GM23338 (cell line): ENCODE data around the gene CYB5R3. TPM values are rescaled to one million over a fixed set of nuclear protein-coding genes. Genes with fewer than 3 reads are reported as not detected.
A peak's percentile ranks its signal among the peaks of the same experiment; 100 is the strongest.

Experiments
- ATAC-seq: fragments of 200-7000 bp; cut with Tn5 transposase; 3 replicates; pipeline ENCODE4 v1.9.1; 2020
- DNase-seq: peaks from one replicate; pipeline ENCODE4 v3.0.0-alpha.2; 2015; ENCODE audit warnings: low spot score
- H2AFZ ChIP-seq: fragments of 200-600 bp; sonication (generic); 2 replicates; pipeline ENCODE4 v1.8.0; 2016; ENCODE audit warnings: antibody characterized with exemption, mild to moderate bottlenecking, moderate library complexity
- H3F3A ChIP-seq: fragments of 200-600 bp; sonication (generic); replicated peaks from 2 replicates; pipeline ENCODE4 v1.8.0; 2017; ENCODE audit warnings: antibody characterized with exemption, mixed run types, low read depth
- H3K27ac ChIP-seq: fragments of 200-600 bp; sonication (generic); 2 replicates; pipeline ENCODE4 v1.6.1; 2016; ENCODE audit warnings: low read depth
- H3K27me3 ChIP-seq: fragments of 200-600 bp; sonication (generic); 2 replicates; pipeline ENCODE4 v1.8.0; 2016; ENCODE audit warnings: mild to moderate bottlenecking, mixed run types, moderate library complexity; ENCODE audit not compliant: insufficient read depth
- H3K36me3 ChIP-seq: fragments of 200-600 bp; sonication (generic); 2 replicates; pipeline ENCODE4 v1.8.0; 2016; ENCODE audit warnings: mild to moderate bottlenecking; ENCODE audit not compliant: insufficient read depth
- H3K4me1 ChIP-seq: fragments of 200-600 bp; sonication (generic); 2 replicates; pipeline ENCODE4 v1.8.0; 2016; ENCODE audit warnings: mild to moderate bottlenecking, moderate library complexity; ENCODE audit not compliant: insufficient read depth
- H3K4me2 ChIP-seq: fragments of 200-600 bp; sonication (generic); 2 replicates; pipeline ENCODE4 v1.7.1; 2017; ENCODE audit warnings: mixed run types
- H3K4me3 ChIP-seq: fragments of 200-600 bp; sonication (generic); 2 replicates; pipeline ENCODE4 v1.6.1; 2016; ENCODE audit warnings: mixed run types
- H3K79me2 ChIP-seq: fragments of 200-600 bp; sonication (generic); replicated peaks from 2 replicates; pipeline ENCODE4 v1.8.0; 2017; ENCODE audit warnings: mild to moderate bottlenecking; ENCODE audit not compliant: insufficient read depth
- H3K9me2 ChIP-seq: fragments of 200-600 bp; sonication (generic); 2 replicates; pipeline ENCODE4 v1.8.0; 2017; ENCODE audit not compliant: insufficient read depth
- H4K20me1 ChIP-seq: fragments of 200-600 bp; sonication (generic); replicated peaks from 2 replicates; pipeline ENCODE4 v1.8.0; 2017; ENCODE audit warnings: mild to moderate bottlenecking; ENCODE audit not compliant: insufficient read depth
- H3K27ac Mint-ChIP-seq: 2 replicates; pipeline ENCODE4 v1.8.0; 2020; ENCODE audit warnings: inconsistent platforms, mild to moderate bottlenecking, moderate library complexity, mixed read lengths
- H3K27me3 Mint-ChIP-seq: 3 replicates; pipeline ENCODE4 v1.8.0; 2022; ENCODE audit warnings: low read depth, mild to moderate bottlenecking, moderate library complexity, mixed read lengths, inconsistent platforms; ENCODE audit not compliant: insufficient read depth, poor library complexity
- H3K36me3 Mint-ChIP-seq: 3 replicates; pipeline ENCODE4 v1.8.0; 2021; ENCODE audit warnings: low read depth, mild to moderate bottlenecking, inconsistent platforms, moderate library complexity, mixed read lengths
- H3K4me1 Mint-ChIP-seq: 3 replicates; pipeline ENCODE4 v1.8.0; 2020; ENCODE audit warnings: mild to moderate bottlenecking, inconsistent platforms, mixed read lengths
- H3K4me3 Mint-ChIP-seq: 3 replicates; pipeline ENCODE4 v1.8.0; 2021; ENCODE audit warnings: moderate library complexity, mild to moderate bottlenecking, inconsistent platforms, mixed read lengths
- H3K9me3 Mint-ChIP-seq: 3 replicates; pipeline ENCODE4 v1.8.0; 2020; ENCODE audit warnings: moderate library complexity, mild to moderate bottlenecking, inconsistent platforms, mixed read lengths
- CREB1 ChIP-seq: fragments of 250-450 bp; sonication (Bioruptor Pico); IDR thresholded peaks from 2 replicates; pipeline ENCODE4 v1.5.0; 2020; ENCODE audit warnings: low read depth, mild to moderate bottlenecking, moderate library complexity
- EZH2 ChIP-seq: fragments of 200-600 bp; sonication (generic); IDR thresholded peaks from one replicate; pipeline ENCODE4 v1.8.0; 2017; ENCODE audit warnings: antibody characterized with exemption, mild to moderate bottlenecking, low read depth; ENCODE audit not compliant: unreplicated experiment
- EZH2phosphoT487 ChIP-seq: fragments of 200-600 bp; sonication (generic); IDR thresholded peaks from one replicate; pipeline ENCODE4 v1.8.1; 2018; ENCODE audit warnings: antibody characterized with exemption; ENCODE audit not compliant: unreplicated experiment
- JUNB ChIP-seq: IDR thresholded peaks from one replicate; pipeline ENCODE4 v1.6.1; 2016; ENCODE audit warnings: antibody characterized with exemption; ENCODE audit not compliant: unreplicated experiment
- NANOG ChIP-seq: IDR thresholded peaks from 2 replicates; pipeline ENCODE4 v1.6.1; 2016; ENCODE audit warnings: antibody characterized with exemption, borderline replicate concordance
- POLR2AphosphoS5 ChIP-seq: IDR thresholded peaks from 2 replicates; pipeline ENCODE4 v1.6.1; 2016; ENCODE audit warnings: antibody characterized with exemption, low read depth
- REST ChIP-seq: IDR thresholded peaks from one replicate; pipeline ENCODE4 v1.6.1; 2018; ENCODE audit warnings: antibody characterized with exemption; ENCODE audit not compliant: unreplicated experiment
- STAT1 ChIP-seq: IDR thresholded peaks from one replicate; pipeline ENCODE4 v1.6.1; 2016; ENCODE audit warnings: antibody characterized with exemption; ENCODE audit not compliant: unreplicated experiment
- ZNF114 ChIP-seq: fragments of 250-450 bp; sonication (Bioruptor Pico); IDR thresholded peaks from 2 replicates; pipeline ENCODE4 v1.5.0; 2020; ENCODE audit warnings: mild to moderate bottlenecking, moderate library complexity
- ZNF331 ChIP-seq: fragments of 250-450 bp; sonication (Bioruptor Pico); IDR thresholded peaks from 2 replicates; pipeline ENCODE4 v1.5.0; 2020; ENCODE audit warnings: low read depth, mild to moderate bottlenecking, moderate library complexity
- polyA plus RNA-seq: library from polyadenylated mRNA; unstranded; fragments of >200 nt; fragmentation: Nextera tagmentation; extraction: Ambion mirVana; gene quantifications from 2 replicates; pipeline ENCODE4 v1.2.1, GENCODE V29; 2016
- total RNA-seq: library from RNA; depleted of rRNA; stranded (reverse); fragments of >200 nt; shearing (Covaris generic); gene quantifications from 2 replicates; pipeline ENCODE4 v1.2.3, GENCODE V29; 2014
- TF ChIP-seq, protein P1 (sequence below): fragments of 250-450 bp; sonication (Bioruptor Pico); IDR thresholded peaks from 2 replicates; pipeline ENCODE4 v1.5.0; 2020; ENCODE audit warnings: mild to moderate bottlenecking, moderate library complexity
- TF ChIP-seq, protein P2 (sequence below), 2 experiments: fragments of 200-600 bp in 1 of 2; sonication (generic) in 1 of 2; conservative IDR thresholded peaks; 2 replicates each; pipeline versions ENCODE4 v1.5.1 to v1.6.1; 2016 to 2017; ENCODE audit warnings: antibody characterized with exemption in 2 of 2, low read depth in 2 of 2, mild to moderate bottlenecking in 2 of 2, moderate library complexity in 1 of 2
- TF ChIP-seq, protein P3 (sequence below): IDR thresholded peaks from 2 replicates; pipeline ENCODE4 v1.6.1; 2016; ENCODE audit warnings: antibody characterized with exemption

Gene CYB5R3
- total and polyA plus RNA-seq, 2 experiments from 2014 or later = 76.2 to 76.9 TPM

DNA sequence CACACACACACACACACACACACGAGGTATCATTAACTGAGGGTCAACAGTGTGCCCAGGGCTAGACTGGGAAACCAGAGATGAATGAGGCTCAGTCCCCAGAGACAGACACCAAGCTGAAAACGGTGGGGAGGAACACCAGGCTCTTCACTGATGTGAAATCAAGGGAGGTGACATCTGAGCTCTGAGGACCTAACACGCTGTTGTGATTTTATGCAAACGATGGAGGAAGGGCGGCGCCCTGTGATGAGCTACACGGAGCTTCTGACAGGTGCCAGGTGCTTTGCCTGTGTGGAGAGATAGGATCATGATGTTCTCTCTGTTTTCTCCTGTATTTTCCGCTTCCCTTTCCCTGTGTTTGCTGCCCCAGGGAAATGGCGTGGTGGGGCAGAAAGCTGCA is 6.5 kb upstream of the CYB5R3 start:
- DNase-seq (peak; percentile 8), ATAC-seq (no peak)
- Mint-ChIP-seq H3K27me3 (peaks cover 10% of the 10 kb centered on the region), H3K9me3 (no peaks in the 10 kb centered on the region), H3K27ac (no peak overlapping the region), H3K4me3 (no peak overlapping the region), H3K4me1 (peaks cover 4% of the 10 kb centered on the region; the same call in 2 of the 3 replicates), H3K36me3 (no peaks in the 10 kb centered on the region)
- no peaks in the 10 kb centered on the region for H3K36me3 ChIP-seq
- H3K79me2 ChIP-seq = no peaks in the 10 kb centered on the region
- no peaks in the 10 kb centered on the region for H3F3A ChIP-seq
- no peak overlapping the region for H3K4me2 ChIP-seq
- H3K27ac ChIP-seq = no peak overlapping the region
- H3K4me3 ChIP-seq = no peak overlapping the region
- no peaks in the 10 kb centered on the region for H3K9me2 ChIP-seq
- H2AFZ ChIP-seq = no peak overlapping the region
- no peaks in the 10 kb centered on the region for H3K27me3 ChIP-seq
- no peak for TF ChIP-seq NANOG
- no peak for TF ChIP-seq STAT1
- TF ChIP-seq, protein P1, sequence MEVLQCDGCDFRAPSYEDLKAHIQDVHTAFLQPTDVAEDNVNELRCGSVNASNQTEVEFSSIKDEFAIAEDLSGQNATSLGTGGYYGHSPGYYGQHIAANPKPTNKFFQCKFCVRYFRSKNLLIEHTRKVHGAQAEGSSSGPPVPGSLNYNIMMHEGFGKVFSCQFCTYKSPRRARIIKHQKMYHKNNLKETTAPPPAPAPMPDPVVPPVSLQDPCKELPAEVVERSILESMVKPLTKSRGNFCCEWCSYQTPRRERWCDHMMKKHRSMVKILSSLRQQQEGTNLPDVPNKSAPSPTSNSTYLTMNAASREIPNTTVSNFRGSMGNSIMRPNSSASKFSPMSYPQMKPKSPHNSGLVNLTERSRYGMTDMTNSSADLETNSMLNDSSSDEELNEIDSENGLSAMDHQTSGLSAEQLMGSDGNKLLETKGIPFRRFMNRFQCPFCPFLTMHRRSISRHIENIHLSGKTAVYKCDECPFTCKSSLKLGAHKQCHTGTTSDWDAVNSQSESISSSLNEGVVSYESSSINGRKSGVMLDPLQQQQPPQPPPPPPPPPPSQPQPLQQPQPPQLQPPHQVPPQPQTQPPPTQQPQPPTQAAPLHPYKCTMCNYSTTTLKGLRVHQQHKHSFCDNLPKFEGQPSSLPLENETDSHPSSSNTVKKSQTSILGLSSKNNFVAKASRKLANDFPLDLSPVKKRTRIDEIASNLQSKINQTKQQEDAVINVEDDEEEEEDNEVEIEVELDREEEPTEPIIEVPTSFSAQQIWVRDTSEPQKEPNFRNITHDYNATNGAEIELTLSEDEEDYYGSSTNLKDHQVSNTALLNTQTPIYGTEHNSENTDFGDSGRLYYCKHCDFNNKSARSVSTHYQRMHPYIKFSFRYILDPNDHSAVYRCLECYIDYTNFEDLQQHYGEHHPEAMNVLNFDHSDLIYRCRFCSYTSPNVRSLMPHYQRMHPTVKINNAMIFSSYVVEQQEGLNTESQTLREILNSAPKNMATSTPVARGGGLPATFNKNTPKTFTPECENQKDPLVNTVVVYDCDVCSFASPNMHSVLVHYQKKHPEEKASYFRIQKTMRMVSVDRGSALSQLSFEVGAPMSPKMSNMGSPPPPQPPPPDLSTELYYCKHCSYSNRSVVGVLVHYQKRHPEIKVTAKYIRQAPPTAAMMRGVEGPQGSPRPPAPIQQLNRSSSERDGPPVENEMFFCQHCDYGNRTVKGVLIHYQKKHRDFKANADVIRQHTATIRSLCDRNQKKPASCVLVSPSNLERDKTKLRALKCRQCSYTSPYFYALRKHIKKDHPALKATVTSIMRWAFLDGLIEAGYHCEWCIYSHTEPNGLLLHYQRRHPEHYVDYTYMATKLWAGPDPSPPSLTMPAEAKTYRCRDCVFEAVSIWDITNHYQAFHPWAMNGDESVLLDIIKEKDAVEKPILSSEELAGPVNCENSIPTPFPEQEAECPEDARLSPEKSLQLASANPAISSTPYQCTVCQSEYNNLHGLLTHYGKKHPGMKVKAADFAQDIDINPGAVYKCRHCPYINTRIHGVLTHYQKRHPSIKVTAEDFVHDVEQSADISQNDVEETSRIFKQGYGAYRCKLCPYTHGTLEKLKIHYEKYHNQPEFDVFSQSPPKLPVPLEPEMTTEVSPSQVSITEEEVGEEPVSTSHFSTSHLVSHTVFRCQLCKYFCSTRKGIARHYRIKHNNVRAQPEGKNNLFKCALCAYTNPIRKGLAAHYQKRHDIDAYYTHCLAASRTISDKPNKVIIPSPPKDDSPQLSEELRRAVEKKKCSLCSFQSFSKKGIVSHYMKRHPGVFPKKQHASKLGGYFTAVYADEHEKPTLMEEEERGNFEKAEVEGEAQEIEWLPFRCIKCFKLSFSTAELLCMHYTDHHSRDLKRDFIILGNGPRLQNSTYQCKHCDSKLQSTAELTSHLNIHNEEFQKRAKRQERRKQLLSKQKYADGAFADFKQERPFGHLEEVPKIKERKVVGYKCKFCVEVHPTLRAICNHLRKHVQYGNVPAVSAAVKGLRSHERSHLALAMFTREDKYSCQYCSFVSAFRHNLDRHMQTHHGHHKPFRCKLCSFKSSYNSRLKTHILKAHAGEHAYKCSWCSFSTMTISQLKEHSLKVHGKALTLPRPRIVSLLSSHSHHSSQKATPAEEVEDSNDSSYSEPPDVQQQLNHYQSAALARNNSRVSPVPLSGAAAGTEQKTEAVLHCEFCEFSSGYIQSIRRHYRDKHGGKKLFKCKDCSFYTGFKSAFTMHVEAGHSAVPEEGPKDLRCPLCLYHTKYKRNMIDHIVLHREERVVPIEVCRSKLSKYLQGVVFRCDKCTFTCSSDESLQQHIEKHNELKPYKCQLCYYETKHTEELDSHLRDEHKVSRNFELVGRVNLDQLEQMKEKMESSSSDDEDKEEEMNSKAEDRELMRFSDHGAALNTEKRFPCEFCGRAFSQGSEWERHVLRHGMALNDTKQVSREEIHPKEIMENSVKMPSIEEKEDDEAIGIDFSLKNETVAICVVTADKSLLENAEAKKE (CRISPR knock-in tag) = no peak
- no peak for TF ChIP-seq ZNF114
- no peak for TF ChIP-seq EZH2
- TF ChIP-seq JUNB = no peak
- TF ChIP-seq CREB1 (CRISPR knock-in tag) = no peak
- TF ChIP-seq, protein P2, sequence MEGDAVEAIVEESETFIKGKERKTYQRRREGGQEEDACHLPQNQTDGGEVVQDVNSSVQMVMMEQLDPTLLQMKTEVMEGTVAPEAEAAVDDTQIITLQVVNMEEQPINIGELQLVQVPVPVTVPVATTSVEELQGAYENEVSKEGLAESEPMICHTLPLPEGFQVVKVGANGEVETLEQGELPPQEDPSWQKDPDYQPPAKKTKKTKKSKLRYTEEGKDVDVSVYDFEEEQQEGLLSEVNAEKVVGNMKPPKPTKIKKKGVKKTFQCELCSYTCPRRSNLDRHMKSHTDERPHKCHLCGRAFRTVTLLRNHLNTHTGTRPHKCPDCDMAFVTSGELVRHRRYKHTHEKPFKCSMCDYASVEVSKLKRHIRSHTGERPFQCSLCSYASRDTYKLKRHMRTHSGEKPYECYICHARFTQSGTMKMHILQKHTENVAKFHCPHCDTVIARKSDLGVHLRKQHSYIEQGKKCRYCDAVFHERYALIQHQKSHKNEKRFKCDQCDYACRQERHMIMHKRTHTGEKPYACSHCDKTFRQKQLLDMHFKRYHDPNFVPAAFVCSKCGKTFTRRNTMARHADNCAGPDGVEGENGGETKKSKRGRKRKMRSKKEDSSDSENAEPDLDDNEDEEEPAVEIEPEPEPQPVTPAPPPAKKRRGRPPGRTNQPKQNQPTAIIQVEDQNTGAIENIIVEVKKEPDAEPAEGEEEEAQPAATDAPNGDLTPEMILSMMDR (conservative IDR thresholded peaks at IDR 0.05; ENCODE audit: low read depth in 2 of 2) = no peak
- TF ChIP-seq EZH2phosphoT487 = no peak
- TF ChIP-seq ZNF331 = no peak
- TF ChIP-seq, protein P3, sequence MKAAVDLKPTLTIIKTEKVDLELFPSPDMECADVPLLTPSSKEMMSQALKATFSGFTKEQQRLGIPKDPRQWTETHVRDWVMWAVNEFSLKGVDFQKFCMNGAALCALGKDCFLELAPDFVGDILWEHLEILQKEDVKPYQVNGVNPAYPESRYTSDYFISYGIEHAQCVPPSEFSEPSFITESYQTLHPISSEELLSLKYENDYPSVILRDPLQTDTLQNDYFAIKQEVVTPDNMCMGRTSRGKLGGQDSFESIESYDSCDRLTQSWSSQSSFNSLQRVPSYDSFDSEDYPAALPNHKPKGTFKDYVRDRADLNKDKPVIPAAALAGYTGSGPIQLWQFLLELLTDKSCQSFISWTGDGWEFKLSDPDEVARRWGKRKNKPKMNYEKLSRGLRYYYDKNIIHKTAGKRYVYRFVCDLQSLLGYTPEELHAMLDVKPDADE = no peak
- no peak for TF ChIP-seq POLR2AphosphoS5
- TF ChIP-seq REST = no peak
- no peaks in the 10 kb centered on the region for H3K4me1 ChIP-seq
- H4K20me1 ChIP-seq = no peaks in the 10 kb centered on the region; the same call in 1 of the 2 replicates
